ENCODE results near the gene NCOA5.

The NCOA5 gene

GRCh38 chr20:46011631-46012482 lies 77.9 kb downstream of the NCOA5 start:
- DNase-seq = peak; percentile 32
